HG03469 (cell line): ENCODE measurements around the gene ELP4.
A peak's percentile ranks its signal among the peaks of the same experiment; 100 is the strongest.
"Not testable (repeated sequence)": the region's sequence is repeated elsewhere in the genome, so short reads cannot be mapped to it uniquely, and the experiment has no call there.

ENCODE experiments used
- ATAC-seq: cut with Tn5 transposase; IDR thresholded peaks from one replicate; pipeline ENCODE4 v1.9.1; 2021; ENCODE audit warnings: mild to moderate bottlenecking, moderate library complexity, moderate number of reproducible peaks; ENCODE audit not compliant: unreplicated experiment

Gene ELP4

DNA sequence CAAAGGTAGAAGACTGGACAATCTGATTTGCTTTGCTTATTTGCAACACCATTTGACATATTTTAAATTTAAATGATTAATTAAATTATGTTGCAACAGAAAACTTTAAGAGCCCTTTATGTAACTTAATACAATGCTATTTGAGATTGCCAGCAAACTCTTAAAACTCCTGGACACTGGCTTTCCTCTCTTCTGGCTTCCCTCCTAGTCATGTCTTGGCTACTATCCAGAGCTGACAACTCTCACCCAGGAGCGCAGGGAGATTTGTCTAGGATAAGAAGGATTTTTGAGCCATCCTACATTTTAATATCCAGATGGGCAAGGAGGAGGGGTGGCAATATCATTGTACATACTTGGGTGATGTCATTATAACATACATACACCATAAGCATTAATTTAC lies 134.3 kb downstream of the ELP4 start:
- ATAC-seq = no peak

DNA sequence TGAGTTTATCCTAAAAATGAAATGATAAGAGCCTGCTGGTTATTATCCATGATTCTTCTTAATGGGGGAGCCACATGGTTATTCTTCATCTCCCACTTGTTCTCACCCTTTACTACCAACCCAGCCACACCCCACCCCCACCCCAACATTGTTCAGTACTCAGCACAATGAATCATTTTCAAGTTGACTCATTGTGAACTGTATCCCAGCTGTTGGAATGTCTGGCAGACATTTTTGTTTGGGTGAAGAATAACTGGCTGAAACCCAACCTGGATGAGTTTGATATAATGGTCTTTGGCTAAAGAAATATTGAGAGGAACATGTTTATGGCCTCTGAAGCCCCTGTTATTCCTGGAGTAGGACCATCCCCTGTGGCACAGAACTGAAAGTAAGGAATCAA lies 136.2 kb downstream of the ELP4 start:
- no peak for ATAC-seq

DNA sequence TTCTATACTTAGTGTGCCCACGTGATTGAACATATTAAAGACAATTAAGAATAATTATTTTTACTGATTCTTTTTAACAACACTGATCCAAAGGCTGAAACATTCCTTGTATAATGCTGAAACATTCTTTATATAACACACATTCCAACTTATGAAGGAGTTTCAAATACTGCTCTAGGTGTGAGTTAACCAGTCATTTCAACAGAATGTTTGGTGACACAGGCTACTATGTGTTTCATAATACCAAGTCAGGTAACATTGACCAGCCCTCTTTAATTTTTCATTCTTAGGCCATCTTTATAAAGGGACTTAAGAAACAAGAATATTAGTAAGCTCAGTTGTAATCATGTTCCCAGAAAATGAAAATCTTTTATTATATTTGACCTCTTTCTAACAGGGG lies 136.6 kb downstream of the ELP4 start:
- no peak for ATAC-seq

DNA sequence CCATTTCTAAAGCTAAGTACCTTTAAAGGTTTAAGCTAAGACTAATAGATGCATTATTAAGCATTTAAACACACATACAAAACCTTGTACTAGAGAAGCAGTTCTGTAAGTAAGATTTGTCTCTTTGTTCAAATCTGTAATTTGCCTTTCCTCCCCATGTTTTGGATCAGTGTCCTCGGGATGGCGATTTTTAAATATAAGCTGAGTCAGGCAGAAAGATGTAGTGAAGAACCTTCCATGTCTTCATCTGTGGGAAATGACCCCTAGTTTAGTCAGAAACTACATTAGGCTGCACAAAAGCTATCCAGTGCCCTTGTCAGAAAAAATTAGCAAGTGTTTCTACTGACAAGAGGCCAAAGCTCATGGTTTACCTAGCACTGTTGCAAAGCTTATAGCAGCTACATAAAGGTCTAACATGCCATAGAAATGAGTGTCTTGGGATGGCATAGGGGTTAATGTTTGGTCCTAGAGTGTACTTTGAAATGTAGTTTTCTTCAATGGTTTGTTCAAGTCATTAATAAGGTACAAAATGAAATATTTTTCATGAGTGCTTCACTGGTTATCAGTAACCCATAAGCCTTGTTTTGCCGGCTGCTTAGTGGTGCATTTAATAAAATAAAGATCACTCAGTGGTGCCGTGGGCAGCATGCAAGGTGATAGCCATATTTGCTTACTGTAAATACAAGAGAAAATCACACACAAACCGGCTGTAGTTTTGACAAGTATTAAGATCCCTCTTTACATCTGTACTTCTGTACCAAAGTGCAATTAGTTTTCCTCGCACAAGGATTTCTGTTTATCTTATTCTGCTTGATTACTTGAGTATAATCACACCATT lies 139.8 kb downstream of the ELP4 start:
- ATAC-seq = no peak

DNA sequence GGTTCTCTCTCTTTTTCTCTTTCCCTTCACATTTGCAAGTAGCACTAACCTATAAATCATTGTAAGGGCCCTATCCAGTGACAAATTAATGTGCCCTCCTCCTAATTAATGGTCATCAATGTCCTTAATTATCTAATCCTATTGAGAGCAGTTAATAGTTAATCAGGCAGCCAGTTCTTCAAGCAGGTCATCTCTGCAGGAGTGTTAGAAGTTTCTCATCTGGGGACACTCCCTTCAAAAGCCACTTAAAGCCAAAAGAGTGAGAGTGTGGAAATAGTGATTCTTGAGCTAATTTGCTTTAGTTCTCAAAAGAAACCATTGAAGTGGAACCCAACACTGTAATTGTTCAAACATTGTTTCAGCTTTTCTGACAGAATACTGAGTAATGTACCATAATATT lies 141.6 kb downstream of the ELP4 start:
- no peak for ATAC-seq

DNA sequence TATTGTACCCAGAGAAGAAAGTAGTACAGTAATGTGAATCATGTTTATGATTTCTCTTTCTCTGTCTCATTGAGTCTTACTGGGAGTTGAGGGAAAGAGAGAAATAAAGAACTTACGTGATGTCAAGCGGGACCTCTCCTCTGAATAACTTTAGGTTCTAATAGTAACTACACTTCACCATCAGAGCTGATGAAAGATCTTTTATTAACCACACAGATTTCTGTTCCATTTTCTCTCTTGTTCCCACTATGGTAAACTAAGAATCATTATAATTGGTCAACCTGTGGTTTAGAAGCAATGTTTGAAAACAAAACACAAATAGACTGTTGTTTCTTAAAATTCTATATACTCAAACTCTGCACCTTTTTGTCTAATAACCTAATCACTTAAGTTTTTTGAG lies 142.3 kb downstream of the ELP4 start:
- no peak for ATAC-seq

DNA sequence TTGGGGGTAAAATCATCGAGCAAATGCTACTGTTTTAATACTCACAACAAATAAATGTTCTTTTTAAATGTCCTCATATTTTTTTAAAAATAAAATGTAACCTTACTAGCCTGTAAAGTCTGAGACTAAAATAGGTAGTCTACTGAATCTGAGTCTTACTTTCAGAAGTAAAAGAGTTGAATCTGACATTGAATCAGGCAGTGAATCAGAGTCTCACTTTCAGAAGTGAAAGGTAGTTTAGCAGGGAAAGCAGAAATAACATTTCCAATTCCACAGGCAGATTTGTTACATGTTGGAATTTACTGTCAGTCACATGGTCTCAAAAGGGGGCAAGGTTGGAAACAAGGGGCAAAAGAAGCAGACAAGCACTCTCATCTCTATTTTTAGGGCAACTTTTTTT lies 143.0 kb downstream of the ELP4 start:
- peak; percentile 43 for ATAC-seq

DNA sequence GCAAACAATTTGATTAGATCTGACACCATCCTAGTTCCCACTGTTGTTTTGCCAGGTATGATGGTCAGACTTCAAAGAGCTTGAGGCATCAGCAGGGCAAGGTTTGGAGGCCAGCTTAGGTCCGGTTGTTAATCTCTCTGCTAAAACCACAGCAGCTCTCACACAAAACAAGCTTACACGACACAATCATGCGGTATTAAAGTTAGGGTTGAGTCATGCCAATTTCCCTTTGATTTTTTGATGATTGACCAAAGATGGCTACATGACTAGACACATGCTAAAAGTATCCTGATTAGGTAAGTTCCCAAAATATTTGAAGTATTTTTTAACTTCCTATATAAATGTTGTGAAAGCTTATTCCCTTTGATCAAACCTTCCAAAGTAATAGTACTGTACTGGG lies 145.9 kb downstream of the ELP4 start:
- no peak for ATAC-seq

DNA sequence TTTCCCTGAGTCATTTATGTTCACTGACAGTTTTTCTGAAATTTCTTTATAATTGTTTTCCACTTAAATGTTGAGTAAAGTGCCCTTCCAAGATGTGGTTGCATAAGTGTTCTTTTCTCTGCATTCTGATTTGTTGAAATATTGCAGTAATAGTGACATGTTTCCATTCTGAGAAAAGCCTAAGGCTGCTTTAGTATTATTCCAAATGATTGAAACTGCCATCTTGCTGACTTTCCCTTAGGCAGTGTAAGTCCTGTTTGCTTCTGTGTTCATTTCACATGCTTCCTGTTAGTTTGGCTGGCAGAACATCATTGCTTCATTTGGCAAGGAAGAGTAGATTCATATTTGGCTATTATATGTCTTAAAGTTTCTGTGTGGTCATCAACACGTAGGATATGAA lies 146.5 kb downstream of the ELP4 start:
- ATAC-seq = no peak

DNA sequence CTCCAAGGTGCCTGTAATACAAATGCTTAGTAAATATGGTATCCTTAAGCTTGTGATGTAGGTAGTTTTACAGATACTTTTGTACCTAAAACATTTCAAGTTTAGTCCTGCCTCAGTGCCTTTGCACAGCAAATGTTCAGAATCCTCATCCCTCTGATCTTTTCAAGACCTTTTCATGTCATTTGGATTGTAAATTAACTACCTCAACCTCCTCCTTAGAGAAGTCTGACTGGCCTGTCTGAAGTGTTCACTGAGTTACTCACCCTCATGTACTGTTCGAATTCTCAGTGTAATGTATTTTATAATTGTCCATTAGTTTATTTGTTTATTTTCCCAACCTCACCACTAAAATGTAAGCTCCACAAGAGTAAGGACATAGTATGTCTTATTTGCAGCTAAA lies 147.5 kb downstream of the ELP4 start:
- ATAC-seq = no peak

DNA sequence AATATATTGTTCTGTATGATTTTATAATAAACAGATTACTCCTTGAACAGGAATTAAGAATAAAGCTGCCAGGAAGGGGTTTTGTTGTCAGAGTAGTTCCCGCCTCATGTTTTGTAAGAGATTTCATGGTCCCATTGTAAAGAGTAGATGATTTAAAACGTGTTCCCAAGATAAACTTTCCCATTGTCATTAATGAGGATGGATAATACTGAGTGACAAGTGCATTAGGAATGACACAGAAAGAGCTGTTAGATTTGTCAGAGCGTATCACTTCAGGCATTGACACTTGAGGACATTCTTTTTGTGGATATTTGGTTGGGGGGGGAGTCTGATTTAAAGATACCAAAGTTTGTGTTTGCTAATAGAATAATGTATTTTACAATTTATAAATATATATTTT lies 154.6 kb downstream of the ELP4 start:
- no peak for ATAC-seq

DNA sequence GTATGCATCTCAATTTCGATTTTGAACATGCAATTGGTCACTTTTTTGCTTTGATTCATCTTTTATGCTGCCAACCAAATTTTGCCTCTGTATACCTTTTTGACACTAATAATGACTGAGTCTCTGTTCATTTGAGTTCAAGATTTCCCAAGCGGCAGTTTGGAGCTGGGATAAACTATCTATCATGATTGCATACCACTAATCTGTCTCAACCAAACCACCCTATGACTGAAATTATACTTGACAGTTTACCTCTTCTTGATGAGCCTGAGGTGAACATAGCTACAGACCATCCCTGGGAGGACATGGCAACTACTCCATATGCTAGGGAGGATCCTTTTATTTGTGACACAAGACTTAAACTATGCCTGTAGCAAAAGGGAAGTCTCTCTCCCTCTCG lies 155.4 kb downstream of the ELP4 start:
- ATAC-seq = no peak

DNA sequence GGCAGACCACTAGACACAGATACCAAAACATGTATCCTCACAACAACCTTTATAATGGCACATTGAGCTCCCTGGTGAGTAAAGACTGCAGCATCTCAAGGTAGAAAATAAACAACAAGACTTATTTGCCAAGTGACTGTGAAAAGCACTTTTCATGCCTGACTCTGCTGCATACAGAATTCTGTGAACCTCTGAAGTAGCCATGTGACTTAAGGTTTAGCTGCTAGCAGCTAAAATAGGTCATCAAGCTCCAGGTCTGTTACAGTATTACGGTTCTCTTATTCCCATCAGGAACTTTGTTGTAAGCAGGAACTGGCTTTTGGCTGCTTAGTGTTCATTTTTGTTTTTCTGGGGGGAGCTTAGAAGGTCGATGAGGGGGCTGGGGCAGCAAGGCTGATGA lies 162.1 kb downstream of the ELP4 start:
- ATAC-seq = no peak

DNA sequence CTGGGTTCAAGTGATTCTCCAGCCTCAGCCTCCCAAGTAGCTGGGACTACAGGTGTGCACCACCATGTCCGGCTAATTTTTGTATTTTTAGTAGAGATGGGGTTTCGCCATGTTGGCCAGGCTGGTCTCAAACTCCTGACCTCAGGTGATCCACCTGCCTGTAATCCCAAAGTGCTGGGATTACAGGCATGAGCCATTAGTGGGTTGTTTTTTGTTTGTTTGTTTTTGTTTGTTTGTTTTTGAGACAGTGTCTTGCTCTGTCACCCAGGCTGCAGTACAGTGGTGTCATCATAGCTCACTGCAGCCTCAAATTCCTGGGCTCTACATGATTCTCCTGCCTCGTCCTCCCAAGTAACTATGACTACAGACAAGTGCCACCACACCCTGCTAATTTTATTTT lies 163.5 kb downstream of the ELP4 start:
- ATAC-seq = not testable (repeated sequence)

DNA sequence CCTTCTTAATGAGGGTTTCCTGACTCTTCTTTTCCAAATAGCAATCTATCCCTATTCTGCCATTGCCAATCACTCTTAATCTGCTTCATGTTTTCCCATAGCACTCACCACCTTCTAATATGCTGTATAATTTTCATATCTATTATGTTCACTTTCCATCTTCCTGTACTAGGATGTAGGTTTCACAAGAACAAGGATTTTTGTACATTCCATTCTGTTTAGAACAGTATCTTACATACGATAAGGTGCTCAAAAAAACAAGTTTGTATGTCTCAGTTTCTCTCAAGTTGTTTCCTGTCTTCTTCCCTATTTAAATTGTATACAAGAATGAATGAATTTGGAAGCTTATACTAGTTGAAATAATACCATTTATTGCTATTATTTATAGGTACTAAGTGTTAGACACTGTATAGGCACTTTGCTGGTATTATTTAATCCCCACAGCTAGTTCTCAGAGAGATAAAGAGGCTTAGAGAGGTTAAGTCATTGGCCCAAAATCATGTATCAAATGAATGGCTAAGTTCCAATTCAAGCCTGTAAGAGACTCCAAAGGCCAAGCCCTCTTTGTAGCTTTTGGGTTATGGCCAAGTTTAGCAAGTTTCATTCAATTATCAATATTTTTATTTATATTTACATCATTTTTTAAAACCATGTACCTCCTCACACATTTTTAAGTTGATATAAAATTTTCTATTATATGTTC lies 166.9 kb downstream of the ELP4 start:
- ATAC-seq = no peak

DNA sequence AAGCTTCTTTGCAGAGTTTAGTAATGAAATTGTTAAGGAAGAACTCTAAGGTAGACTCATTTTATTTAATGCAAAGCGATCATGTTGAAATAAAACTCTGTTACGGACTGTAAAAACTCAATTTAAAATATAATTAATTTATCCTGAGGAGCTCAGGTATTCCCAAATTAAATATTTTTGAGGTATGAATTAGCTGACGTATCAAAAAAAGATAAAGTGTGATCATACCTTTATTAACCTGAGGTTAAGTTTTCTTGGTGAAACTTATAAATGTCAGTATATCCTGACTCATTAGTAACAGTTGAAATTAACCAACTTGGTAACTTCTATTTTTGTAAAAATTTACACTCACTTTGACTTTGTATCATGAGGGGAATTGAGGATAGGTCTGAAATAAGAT lies 171.2 kb downstream of the ELP4 start:
- ATAC-seq = no peak

DNA sequence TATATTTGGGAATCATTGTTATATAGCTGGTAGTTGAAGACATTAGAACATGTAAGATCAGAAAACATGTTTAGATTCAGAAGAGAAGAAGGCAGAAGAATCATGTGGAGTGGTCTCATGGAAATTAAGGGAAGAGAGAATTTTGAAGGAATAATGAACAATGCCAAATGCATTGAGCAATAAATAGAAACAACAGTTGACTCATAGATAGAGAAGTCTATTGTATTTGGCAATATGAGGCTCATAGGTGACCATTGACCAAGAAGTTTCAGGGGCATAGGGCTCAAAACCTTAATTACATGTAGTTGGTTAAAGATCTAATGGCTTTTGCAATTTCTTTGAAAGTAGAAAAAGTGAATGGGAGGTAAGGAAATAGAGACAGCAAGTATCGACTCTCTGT lies 177.7 kb downstream of the ELP4 start:
- no peak for ATAC-seq

DNA sequence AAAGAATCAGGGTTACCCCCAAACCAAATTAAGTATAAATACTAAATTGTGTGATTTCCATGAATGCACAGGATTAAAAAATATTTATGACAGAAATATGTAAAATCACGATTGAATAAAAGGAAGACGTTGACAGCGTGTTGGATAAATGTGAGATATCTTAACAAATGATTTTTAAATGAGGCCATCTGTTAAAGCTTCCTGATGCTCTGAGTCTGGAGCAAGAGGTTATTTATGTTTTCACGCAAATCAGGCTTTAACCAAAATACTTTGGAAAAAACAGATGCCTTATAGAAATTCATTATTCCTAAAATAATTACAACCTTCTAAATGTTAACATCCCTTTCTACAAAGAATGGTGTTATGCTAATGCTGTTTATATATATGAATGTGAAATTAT lies 178.3 kb downstream of the ELP4 start:
- ATAC-seq = no peak

DNA sequence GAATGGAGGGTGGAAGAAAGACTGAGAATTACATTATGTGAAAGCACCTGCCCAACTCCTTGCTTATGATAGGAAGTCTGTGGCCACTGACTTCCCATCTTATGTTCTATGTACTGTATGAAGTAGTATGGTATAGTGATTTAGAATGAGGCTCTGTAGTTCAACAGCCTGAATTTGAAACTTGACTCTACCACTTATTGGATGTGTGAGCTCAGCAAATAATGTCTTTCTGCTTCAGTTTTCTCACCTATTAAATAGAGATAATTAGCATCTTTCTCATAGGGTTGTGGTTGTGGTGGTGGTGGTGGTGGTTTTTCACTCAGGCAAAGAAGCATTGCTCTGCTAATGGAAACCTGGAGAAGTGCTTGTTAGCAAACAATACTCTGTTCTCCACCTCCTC lies 180.0 kb downstream of the ELP4 start:
- no peak for ATAC-seq

DNA sequence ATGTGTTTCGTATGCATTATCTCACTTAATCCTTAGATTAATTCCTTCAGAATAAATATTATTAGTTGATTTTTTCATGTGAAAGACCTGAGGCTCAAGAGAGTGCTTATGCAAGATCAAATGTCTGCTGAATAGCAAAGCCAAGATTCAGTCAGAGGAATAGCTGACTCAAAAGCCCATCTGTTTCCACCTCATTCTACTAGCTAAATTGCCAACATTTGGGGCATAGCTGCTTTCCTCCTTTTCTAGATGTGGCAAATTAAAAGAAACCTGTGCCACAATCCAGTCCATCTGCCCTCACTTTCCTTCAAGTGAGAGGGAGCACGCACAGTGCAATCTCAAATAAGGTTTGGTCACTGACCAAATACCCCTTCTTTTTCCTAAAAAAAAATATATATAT lies 180.5 kb downstream of the ELP4 start:
- ATAC-seq = no peak

DNA sequence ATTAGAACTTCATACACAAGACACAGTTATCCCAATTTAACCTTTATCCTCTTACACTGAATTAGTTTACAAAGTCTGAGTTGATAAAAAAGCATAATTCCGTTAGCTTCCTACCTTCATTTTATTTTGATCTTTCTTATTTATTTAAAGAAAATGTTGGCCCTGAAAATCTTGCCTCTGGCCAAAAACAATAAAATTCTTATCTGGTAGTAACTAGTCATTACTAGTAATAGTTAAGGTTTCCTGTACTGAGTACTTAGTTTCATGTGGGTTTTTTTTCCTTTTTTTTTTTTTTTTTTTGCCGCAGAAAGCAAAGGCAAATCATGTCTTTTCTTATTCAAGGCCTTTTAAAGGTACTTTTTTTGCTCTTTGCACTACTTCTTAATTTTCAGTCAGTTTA lies 180.9 kb downstream of the ELP4 start:
- no peak for ATAC-seq

DNA sequence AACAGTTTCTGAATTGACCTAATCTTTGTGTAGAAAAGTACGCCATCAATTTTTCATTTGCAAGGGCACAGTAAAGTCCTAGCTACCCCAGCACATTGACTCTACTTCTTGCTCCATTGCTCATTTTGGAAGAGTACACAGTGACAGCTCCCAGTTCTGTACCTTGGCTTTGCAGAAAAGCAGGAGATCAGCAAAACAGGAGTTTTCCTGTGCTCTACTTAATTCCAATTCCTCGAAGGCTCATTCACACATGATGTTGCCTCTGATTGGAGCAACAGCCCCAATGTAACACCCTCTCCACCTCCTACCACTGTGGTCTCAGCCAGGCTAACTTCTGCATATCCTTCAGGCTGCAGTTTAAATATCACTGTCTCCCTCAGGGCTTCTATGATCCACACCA lies 182.9 kb downstream of the ELP4 start:
- ATAC-seq = no peak

DNA sequence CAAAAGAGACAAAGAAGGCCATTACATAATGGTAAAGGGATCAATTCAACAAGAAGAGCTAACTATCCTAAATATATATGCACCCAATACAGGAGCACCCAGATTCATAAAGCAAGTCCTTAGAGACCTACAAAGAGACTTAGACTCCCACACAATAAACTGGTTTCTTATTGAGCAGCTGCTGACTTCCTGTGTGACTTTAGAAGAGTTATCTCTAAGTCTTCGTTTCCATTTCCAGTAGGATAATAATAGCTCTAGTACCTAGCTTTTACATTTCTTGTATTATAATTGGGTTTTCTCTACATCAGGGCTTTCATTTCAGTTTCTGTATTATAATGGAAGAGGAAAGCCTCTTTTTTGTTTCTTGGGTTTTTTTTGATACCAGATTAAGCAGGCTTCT lies 187.5 kb downstream of the ELP4 start:
- ATAC-seq = peak; percentile 95
